ENCODE results near the gene MCM8. TPM values are rescaled to one million over a fixed set of nuclear protein-coding genes. Genes with fewer than 3 reads are reported as not detected.

Gene MCM8
- total RNA-seq, 2 donors from 2014 or later = 26.1 to 43.0 TPM

GRCh38 chr20:5949943-5950270, 545 bp upstream of the MCM8 start:
- Mint-ChIP-seq H3K4me3 (peak overlapping the region; percentile 95), H3K36me3 (ENCODE audit: low read depth) (peaks cover 50% of the 10 kb centered on the region), H3K27me3 (ENCODE audit: insufficient read depth) (no peaks in the 10 kb centered on the region), H3K27ac (peak overlapping the region; percentile 100), H3K9me3 (no peaks in the 10 kb centered on the region), H3K4me1 (peaks cover 11% of the 10 kb centered on the region)
- no peak for DNase-seq
- TF ChIP-seq, protein P1, sequence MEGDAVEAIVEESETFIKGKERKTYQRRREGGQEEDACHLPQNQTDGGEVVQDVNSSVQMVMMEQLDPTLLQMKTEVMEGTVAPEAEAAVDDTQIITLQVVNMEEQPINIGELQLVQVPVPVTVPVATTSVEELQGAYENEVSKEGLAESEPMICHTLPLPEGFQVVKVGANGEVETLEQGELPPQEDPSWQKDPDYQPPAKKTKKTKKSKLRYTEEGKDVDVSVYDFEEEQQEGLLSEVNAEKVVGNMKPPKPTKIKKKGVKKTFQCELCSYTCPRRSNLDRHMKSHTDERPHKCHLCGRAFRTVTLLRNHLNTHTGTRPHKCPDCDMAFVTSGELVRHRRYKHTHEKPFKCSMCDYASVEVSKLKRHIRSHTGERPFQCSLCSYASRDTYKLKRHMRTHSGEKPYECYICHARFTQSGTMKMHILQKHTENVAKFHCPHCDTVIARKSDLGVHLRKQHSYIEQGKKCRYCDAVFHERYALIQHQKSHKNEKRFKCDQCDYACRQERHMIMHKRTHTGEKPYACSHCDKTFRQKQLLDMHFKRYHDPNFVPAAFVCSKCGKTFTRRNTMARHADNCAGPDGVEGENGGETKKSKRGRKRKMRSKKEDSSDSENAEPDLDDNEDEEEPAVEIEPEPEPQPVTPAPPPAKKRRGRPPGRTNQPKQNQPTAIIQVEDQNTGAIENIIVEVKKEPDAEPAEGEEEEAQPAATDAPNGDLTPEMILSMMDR (conservative IDR thresholded peaks at IDR 0.05) = no peak
- Histone ChIP-seq H3K36me3 (ENCODE audit: control insufficient read depth, insufficient read depth, low read length) (peaks cover 53% of the 10 kb centered on the region), H3K9me3 (ENCODE audit: control insufficient read depth, low read length) (no peaks in the 10 kb centered on the region), H3K27me3 (ENCODE audit: control insufficient read depth, insufficient read depth, low read length, poor library complexity, severe bottlenecking) (no peaks in the 10 kb centered on the region), H3K4me1 (ENCODE audit: control insufficient read depth, insufficient read depth, low read length) (no peaks in the 10 kb centered on the region), H3K4me3 (ENCODE audit: low read length) (peak overlapping the region; percentile 94), H3K27ac (ENCODE audit: low read depth, low read length) (no peak overlapping the region), H3K9ac (ENCODE audit: extremely low read depth, low read length, poor library complexity, severe bottlenecking) (peak overlapping the region; percentile 79)
- WGBS, 2 experiments (ENCODE audit: insufficient coverage in 1 of 2, insufficient read length in 1 of 2) = 0 to 1% methylated on average over 10 to 11 of the region's 11 CpGs

DNA sequence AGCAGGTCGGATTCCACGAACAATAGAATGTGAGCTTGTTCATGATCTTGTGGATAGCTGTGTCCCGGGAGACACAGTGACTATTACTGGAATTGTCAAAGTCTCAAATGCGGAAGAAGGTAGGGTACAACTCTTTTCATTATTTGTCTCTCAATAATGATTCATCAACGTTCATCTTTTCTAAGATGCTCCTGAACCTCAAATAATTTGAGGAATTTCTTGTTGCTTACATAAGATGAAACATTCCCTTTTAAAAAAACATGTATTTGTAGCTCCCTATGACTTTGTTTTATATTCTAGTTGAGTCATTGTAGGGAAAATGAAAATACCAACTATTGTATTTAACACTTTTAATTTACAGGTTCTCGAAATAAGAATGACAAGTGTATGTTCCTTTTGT, 17.0 kb downstream of the MCM8 start:
- Mint-ChIP-seq H3K9me3 (no peaks in the 10 kb centered on the region), H3K27ac (no peak overlapping the region), H3K36me3 (ENCODE audit: low read depth) (peaks cover 67% of the 10 kb centered on the region), H3K4me1 (peaks cover 3% of the 10 kb centered on the region), H3K4me3 (no peak overlapping the region), H3K27me3 (ENCODE audit: insufficient read depth) (peaks cover 38% of the 10 kb centered on the region)
- H3K27ac ChIP-seq (ENCODE audit: low read depth, low read length) = no peak overlapping the region
- H3K9ac ChIP-seq (ENCODE audit: extremely low read depth, low read length, poor library complexity, severe bottlenecking) = no peak overlapping the region
- 94 to 100% methylated on average over 5 to 6 of the region's 6 CpGs for WGBS, 2 experiments (ENCODE audit: insufficient coverage in 1 of 2, insufficient read length in 1 of 2)
- no peaks in the 10 kb centered on the region for H3K4me1 ChIP-seq (ENCODE audit: control insufficient read depth, insufficient read depth, low read length)
- TF ChIP-seq, protein P1 (conservative IDR thresholded peaks at IDR 0.05) = no peak
- no peaks in the 10 kb centered on the region for H3K9me3 ChIP-seq (ENCODE audit: control insufficient read depth, low read length)
- DNase-seq = no peak
- no peaks in the 10 kb centered on the region for H3K27me3 ChIP-seq (ENCODE audit: control insufficient read depth, insufficient read depth, low read length, poor library complexity, severe bottlenecking)
- H3K36me3 ChIP-seq (ENCODE audit: control insufficient read depth, insufficient read depth, low read length) = peaks cover 84% of the 10 kb centered on the region
- H3K4me3 ChIP-seq (ENCODE audit: low read length) = no peak overlapping the region

- no peaks in the 10 kb centered on the region for H3K27me3 ChIP-seq (ENCODE audit: control insufficient read depth, insufficient read depth, low read length, poor library complexity, severe bottlenecking)
- H3K9ac ChIP-seq (ENCODE audit: extremely low read depth, low read length, poor library complexity, severe bottlenecking) = no peak overlapping the region
- Mint-ChIP-seq H3K36me3 (ENCODE audit: low read depth) (peaks cover 69% of the 10 kb centered on the region), H3K27me3 (ENCODE audit: insufficient read depth) (peaks cover 38% of the 10 kb centered on the region), H3K4me3 (no peak overlapping the region), H3K27ac (no peak overlapping the region), H3K9me3 (no peaks in the 10 kb centered on the region), H3K4me1 (peaks cover 3% of the 10 kb centered on the region)
- TF ChIP-seq, protein P1 (conservative IDR thresholded peaks at IDR 0.05) = no peak
- H3K36me3 ChIP-seq (ENCODE audit: control insufficient read depth, insufficient read depth, low read length) = peaks cover 86% of the 10 kb centered on the region
- no peak overlapping the region for H3K27ac ChIP-seq (ENCODE audit: low read depth, low read length)
- no peaks in the 10 kb centered on the region for H3K4me1 ChIP-seq (ENCODE audit: control insufficient read depth, insufficient read depth, low read length)
- no peak overlapping the region for H3K4me3 ChIP-seq (ENCODE audit: low read length)
- no peaks in the 10 kb centered on the region for H3K9me3 ChIP-seq (ENCODE audit: control insufficient read depth, low read length)
- no peak for DNase-seq
- 92 to 99% methylated on average over 2 to 3 of the region's 3 CpGs for WGBS, 2 experiments (ENCODE audit: insufficient coverage in 1 of 2, insufficient read length in 1 of 2)
These were observed 18.0 kb downstream of the MCM8 start for GRCh38 chr20:5968462-5968861.
